ENCODE measurements around the gene NR1H4. TPM values are rescaled to one million over a fixed set of nuclear protein-coding genes. Genes with fewer than 3 reads are reported as not detected.

Gene NR1H4
- total RNA-seq, 2 experiments from 2014 or later: not detected

DNA sequence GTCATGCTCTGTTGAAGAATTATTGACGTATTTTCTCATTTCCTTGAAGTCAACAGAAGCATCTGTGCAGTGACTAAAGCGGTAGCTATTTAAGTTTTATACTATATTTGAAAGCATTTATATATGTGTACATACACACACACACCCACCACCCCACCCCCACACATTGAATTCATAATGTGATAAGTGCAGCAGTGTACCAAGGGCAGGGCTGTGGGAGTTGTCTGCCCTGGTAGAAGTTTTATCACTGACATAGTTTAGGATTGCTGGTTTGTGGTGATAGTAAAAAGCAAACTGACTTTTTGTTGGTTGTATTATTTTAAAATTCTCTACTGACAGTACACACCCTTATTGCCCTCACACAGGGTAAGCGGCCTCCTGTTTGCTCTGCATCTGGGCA, 138.9 kb downstream of the NR1H4 start:
- ChIA-PET POLR2A (no interaction called here), CTCF (no interaction called here)
- ATAC-seq (no peak), DNase-seq (no peak)
- no peak overlapping the region for H3K27ac Mint-ChIP-seq
- H3K36me3 Mint-ChIP-seq (ENCODE audit: low read depth): no peaks in the 10 kb centered on the region
- H3K4me1 Mint-ChIP-seq: no peaks in the 10 kb centered on the region
- no peak overlapping the region for H3K4me3 Mint-ChIP-seq
- no peaks in the 10 kb centered on the region for H3K9me3 Mint-ChIP-seq (ENCODE audit: low read depth)
- no peaks in the 10 kb centered on the region for H3K27me3 Mint-ChIP-seq
- intact Hi-C loops (cut with DNase I, micrococcal nuclease): no loop called here

Other genes with a start within 250 kb of the NR1H4 start
- 1 to 10 TPM; 2.9 to 4.2 TPM for gene DEPDC4, start 206.8 kb upstream of the NR1H4 start, total RNA-seq
- 10 to 100 TPM; 25.9 to 29.3 TPM for gene SCYL2, start 206.7 kb upstream of the NR1H4 start, total RNA-seq
- gene SLC17A8, start 116.8 kb upstream of the NR1H4 start, total RNA-seq: not detected
- 1 to 10 TPM; 2.6 to 3.9 TPM for gene GAS2L3, start 99.8 kb downstream of the NR1H4 start, total RNA-seq